ENCODE measurements around the gene GAK.

DNA sequence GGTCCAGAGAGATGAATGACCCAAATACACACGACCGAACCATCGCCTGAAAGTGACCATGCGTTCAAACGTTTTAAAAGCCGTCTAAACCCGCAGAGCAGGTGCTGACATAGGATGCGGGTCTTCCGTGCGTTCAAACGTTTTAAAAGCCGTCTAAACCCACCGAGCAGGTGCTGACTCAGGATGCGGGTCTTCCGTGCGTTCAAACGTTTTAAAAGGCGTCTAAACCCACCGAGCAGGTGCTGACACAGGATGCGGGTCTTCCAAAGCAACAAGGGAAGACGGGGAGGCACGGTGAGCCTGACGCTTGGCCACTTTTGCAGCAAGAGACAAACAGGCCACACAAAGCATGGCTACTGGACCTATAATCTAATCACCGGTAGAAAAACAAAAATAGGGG is 47.2 kb downstream of the GAK start:
- TF ChIP-seq, protein P1, sequence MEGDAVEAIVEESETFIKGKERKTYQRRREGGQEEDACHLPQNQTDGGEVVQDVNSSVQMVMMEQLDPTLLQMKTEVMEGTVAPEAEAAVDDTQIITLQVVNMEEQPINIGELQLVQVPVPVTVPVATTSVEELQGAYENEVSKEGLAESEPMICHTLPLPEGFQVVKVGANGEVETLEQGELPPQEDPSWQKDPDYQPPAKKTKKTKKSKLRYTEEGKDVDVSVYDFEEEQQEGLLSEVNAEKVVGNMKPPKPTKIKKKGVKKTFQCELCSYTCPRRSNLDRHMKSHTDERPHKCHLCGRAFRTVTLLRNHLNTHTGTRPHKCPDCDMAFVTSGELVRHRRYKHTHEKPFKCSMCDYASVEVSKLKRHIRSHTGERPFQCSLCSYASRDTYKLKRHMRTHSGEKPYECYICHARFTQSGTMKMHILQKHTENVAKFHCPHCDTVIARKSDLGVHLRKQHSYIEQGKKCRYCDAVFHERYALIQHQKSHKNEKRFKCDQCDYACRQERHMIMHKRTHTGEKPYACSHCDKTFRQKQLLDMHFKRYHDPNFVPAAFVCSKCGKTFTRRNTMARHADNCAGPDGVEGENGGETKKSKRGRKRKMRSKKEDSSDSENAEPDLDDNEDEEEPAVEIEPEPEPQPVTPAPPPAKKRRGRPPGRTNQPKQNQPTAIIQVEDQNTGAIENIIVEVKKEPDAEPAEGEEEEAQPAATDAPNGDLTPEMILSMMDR (IDR thresholded peaks at IDR 0.05), result no peak
- TF ChIP-seq POLR2A (IDR thresholded peaks at IDR 0.05), result no peak

Data from right lobe of liver (tissue), 4 donors.